HG03175 (cell line): ENCODE data around the gene OR5B21.

Source experiments
- ATAC-seq: cut with Tn5 transposase; IDR thresholded peaks from one replicate; pipeline ENCODE4 v1.9.1; 2021; ENCODE audit warnings: mild to moderate bottlenecking, moderate library complexity; ENCODE audit not compliant: unreplicated experiment

The OR5B21 gene

DNA sequence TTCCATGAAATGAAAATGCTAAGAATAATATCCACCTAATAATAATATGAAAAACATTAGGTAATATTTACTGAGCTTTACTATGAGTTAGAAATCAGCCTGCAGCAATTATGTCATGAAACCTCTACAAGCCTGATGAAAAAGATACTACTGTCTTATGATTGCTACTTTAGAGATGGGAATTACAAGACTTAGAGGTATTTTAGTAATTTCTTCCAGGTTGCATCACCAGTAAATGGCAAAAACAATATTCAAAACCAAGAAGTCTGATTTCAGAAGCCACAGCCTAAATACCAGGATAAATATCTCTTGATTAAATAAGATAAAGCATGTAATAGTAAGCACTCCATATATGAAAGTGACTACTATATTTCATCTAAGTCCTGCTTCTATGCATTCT, 13.8 kb downstream of the OR5B21 start:
- no peak for ATAC-seq

DNA sequence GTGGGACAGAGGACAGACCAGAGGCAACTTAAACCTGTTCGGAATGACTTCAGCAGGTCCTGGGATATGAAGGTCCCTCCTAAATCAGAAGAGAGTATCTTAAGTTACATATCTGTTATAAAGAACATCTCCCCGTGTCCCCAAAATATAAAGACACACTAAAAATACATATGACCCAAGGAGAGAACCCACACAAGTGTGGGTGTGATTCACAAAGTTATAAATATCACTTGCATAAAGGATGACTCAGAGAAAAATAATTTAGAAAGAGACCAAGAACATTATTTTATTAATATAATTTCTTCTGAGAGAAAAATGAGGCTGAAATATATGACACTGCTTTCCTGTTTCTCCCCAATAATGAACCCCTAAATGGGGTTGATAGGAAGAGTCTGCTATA, 14.2 kb downstream of the OR5B21 start:
- ATAC-seq = no peak

DNA sequence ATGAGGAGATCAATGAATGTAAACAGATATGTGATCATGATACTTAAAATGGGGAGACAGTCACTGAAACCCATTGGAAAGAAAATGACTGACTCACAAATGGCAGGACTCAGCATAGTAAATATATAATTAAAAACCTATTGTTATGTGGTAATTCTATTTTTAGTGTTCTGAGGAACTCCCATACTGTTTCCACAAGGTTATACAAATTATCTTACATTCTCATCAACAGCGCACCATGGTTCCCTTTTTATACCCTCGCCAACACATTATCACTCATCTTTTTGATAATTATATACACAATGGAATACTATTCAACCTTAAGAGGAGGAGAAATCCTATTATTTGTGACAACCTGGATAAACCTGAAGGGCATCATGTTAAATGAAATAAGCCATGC, 17.1 kb downstream of the OR5B21 start:
- ATAC-seq = no peak

DNA sequence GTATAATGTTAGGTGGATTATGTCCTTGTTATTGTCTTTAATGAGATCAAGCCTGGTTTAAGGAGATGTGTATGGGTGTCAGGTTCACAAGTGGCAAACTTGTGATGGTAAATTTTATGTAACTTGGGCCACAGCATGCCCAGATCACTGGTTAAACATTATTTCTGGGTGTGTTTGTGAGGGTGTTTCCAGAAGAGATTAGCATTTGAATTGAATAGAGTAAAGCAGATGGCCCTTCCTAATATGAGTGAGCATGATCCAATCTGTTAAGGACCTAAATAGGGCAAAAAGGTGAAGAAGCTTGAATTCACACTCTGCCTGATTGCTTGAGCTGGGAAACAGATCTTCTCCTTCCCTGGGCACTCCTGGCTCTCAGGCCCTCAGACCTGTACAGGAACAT, 20.7 kb downstream of the OR5B21 start:
- ATAC-seq = no peak

DNA sequence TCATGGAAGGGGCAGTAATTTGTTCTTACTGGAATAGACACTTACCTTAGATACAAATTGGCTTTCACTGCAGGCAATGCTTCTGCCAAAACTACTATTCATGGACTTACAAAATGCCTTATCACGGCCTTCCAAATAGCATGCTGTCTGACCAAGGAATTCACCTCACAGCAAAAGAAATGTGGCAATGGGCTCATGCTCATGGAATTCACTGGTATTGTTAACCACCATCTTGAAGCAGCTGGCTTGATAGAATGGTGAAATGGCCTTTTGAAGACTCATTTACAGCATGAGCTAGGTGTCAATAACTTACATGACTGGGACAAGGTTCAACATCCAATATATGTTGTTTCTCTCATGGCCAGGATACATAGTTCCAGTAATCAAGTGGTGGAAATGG, 21.9 kb downstream of the OR5B21 start:
- no peak for ATAC-seq

DNA sequence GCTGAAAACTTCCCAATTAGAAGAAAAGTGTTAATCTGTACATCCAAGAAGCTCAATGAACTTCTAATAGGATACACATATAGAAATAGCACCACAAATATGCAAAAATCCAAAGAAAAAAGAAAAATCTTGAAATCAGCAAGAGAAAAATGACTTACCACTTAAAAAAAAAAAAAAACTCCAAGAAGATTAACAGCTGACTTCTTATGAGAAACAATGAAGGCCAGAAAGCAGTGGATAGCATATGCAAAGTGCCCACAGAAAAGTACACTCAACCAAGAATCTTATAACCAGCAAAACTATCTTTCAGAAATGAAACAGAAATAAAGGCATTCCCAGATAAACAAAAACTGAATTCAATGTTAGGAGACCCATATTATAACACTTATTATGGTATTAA, 36.0 kb downstream of the OR5B21 start:
- ATAC-seq = no peak

DNA sequence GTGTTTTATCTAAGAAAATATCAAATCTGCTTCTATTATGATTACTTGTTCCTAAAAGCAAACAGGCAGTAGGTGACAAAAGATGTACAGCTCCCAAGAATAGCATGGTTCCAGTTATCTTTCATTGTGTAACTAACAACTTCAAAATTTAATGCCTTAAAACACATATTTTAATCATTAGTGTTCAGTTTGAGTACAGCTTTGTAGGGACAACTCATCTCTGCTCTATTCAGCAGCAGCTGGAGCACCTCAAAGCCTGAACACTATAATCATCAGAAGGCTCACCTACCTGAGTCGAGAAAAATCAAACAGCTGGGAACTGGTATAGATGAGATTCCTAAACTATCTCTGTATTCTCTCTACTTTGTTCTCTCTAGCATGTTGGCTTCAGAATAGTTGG, 41.6 kb downstream of the OR5B21 start:
- no peak for ATAC-seq

DNA sequence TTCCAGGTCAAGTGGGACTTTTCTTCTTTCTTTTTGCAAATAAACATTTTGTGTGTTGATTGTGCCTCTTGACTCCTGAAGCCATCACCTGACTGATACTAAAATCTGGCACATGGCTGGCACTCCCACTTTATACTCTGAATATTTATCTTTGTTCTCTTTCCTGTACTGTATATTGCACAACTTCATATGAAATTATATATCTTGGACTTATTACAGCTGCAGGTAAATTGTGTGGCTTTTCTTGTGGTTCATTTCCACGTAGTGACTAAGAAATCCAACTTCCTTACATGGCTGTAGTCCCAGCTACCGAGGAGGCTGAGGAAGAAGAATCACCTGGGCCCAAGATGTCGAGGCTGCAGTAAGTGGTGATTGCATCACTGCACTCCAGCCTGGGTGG, 42.2 kb downstream of the OR5B21 start:
- ATAC-seq = no peak
